Measurements from ENCODE around the gene ADAMTS16. TPM values are rescaled to one million over a fixed set of nuclear protein-coding genes. Genes with fewer than 3 reads are reported as not detected.

The ADAMTS16 gene
- total RNA-seq, 4 donors from 2014 or later: not detected

DNA sequence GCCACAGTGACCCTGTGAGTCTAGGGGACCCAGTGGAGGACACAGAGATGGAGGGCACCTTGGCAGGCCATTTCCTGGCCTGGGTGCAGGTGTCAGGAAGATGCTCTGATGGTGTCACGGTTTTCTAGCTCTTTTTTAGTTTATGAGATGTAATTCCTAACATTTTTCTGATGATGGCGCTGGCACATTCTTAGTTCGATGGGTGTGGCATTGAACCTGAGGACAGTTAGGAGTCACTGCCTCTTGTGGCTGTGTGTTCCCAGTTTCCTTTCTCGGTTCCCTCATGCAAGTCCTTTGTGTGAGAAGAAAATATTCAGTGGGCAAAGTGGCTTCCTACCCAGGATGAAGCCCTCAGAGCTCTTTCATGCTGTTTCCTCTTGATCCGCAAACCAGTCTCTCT, 152.9 kb downstream of the ADAMTS16 start:
- no peak for DNase-seq
- intact Hi-C loops (cut with DNase I; ENCODE audit: low total_unique reads) (no loop called here), in situ Hi-C loops (cut with MboI; ENCODE audit: low sequenced_read_pairs in 4 of 4) (no loop called here)
- Histone ChIP-seq H3K4me3 (no peak overlapping the region), H3K4me1 (no peaks in the 10 kb centered on the region), H3K36me3 (no peaks in the 10 kb centered on the region), H3K27me3 (no peaks in the 10 kb centered on the region), H3K9me3 (no peaks in the 10 kb centered on the region), H3K27ac (no peak overlapping the region)
- TF ChIP-seq, protein P1, sequence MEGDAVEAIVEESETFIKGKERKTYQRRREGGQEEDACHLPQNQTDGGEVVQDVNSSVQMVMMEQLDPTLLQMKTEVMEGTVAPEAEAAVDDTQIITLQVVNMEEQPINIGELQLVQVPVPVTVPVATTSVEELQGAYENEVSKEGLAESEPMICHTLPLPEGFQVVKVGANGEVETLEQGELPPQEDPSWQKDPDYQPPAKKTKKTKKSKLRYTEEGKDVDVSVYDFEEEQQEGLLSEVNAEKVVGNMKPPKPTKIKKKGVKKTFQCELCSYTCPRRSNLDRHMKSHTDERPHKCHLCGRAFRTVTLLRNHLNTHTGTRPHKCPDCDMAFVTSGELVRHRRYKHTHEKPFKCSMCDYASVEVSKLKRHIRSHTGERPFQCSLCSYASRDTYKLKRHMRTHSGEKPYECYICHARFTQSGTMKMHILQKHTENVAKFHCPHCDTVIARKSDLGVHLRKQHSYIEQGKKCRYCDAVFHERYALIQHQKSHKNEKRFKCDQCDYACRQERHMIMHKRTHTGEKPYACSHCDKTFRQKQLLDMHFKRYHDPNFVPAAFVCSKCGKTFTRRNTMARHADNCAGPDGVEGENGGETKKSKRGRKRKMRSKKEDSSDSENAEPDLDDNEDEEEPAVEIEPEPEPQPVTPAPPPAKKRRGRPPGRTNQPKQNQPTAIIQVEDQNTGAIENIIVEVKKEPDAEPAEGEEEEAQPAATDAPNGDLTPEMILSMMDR (IDR thresholded peaks at IDR 0.05 in 4 of 5, conservative IDR thresholded peaks at IDR 0.05 in 1 of 5): no peak
- TF ChIP-seq POLR2A (IDR thresholded peaks at IDR 0.05): no peak
- ATAC-seq: no peak

- in situ Hi-C loops (cut with MboI; ENCODE audit: low sequenced_read_pairs in 4 of 4): no loop called here
- intact Hi-C loops (cut with DNase I; ENCODE audit: low total_unique reads): no loop called here
- Histone ChIP-seq H3K27me3 (no peaks in the 10 kb centered on the region), H3K27ac (no peak overlapping the region), H3K4me1 (no peaks in the 10 kb centered on the region), H3K36me3 (no peaks in the 10 kb centered on the region), H3K9me3 (no peaks in the 10 kb centered on the region), H3K4me3 (no peak overlapping the region)
- no peak for TF ChIP-seq POLR2A (IDR thresholded peaks at IDR 0.05)
- TF ChIP-seq, protein P1 (IDR thresholded peaks at IDR 0.05 in 4 of 5, conservative IDR thresholded peaks at IDR 0.05 in 1 of 5): no peak
- ATAC-seq: no peak
- no peak for DNase-seq
These were observed 154.3 kb downstream of the ADAMTS16 start for GRCh38 chr5:5294429-5294828.

- Histone ChIP-seq H3K27me3 (no peaks in the 10 kb centered on the region), H3K4me3 (no peak overlapping the region), H3K36me3 (no peaks in the 10 kb centered on the region), H3K9me3 (no peaks in the 10 kb centered on the region), H3K27ac (no peak overlapping the region), H3K4me1 (no peaks in the 10 kb centered on the region)
- intact Hi-C loops (cut with DNase I; ENCODE audit: low total_unique reads): no loop called here
- TF ChIP-seq, protein P1 (IDR thresholded peaks at IDR 0.05 in 4 of 5, conservative IDR thresholded peaks at IDR 0.05 in 1 of 5): no peak
- TF ChIP-seq POLR2A (IDR thresholded peaks at IDR 0.05): no peak
- ATAC-seq (no peak), DNase-seq (no peak)
- in situ Hi-C loops (cut with MboI; ENCODE audit: low sequenced_read_pairs in 4 of 4): no loop called here
These were observed 155.2 kb downstream of the ADAMTS16 start for GRCh38 chr5:5295351-5295750.

GRCh38 chr5:5296051-5296450, 155.9 kb downstream of the ADAMTS16 start:
- intact Hi-C loops (cut with DNase I; ENCODE audit: low total_unique reads) (no loop called here), in situ Hi-C loops (cut with MboI; ENCODE audit: low sequenced_read_pairs in 4 of 4) (no loop called here)
- Histone ChIP-seq H3K27ac (no peak overlapping the region), H3K4me3 (no peak overlapping the region), H3K27me3 (no peaks in the 10 kb centered on the region), H3K9me3 (no peaks in the 10 kb centered on the region), H3K4me1 (no peaks in the 10 kb centered on the region), H3K36me3 (no peaks in the 10 kb centered on the region)
- DNase-seq (no peak), ATAC-seq (no peak)
- TF ChIP-seq, protein P1 (IDR thresholded peaks at IDR 0.05 in 4 of 5, conservative IDR thresholded peaks at IDR 0.05 in 1 of 5): no peak
- TF ChIP-seq POLR2A (IDR thresholded peaks at IDR 0.05): no peak

DNA sequence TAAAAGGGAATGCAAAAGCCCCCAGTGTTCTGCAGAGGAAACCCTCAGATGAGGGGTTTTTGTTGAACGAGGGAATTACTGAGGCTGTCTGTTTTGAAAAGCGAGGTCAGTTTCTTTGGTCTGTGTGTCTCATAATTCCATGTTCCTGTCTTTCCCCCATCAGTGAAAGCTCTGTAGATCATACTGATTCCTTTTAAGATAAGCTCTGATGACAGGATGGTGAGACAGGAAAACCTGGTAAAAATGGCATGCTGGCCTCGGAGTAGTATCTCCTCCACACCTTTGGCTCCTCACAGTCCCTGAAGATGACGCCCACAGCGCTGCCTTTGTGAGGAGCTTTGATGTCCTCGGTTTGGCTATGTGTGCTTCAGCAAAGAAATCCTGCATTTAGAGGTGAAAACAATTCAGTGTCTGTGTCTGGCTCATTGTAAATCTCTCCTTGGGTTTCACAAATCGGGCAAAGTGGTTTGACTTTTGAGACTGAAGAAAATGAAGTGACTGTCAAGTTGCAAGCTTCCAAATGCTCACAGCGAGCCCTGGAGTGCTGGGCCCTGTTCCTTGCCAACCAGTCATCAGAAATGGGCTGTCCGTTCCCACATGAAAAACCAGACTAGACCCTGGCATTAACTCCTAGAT, 157.4 kb downstream of the ADAMTS16 start:
- Histone ChIP-seq H3K27me3 (no peaks in the 10 kb centered on the region), H3K4me3 (no peak overlapping the region), H3K36me3 (no peaks in the 10 kb centered on the region), H3K27ac (no peak overlapping the region), H3K9me3 (no peaks in the 10 kb centered on the region), H3K4me1 (no peaks in the 10 kb centered on the region)
- no peak for TF ChIP-seq POLR2A (IDR thresholded peaks at IDR 0.05)
- TF ChIP-seq, protein P1 (IDR thresholded peaks at IDR 0.05 in 4 of 5, conservative IDR thresholded peaks at IDR 0.05 in 1 of 5): no peak
- in situ Hi-C loops (cut with MboI; ENCODE audit: low sequenced_read_pairs in 4 of 4): no loop called here
- intact Hi-C loops (cut with DNase I; ENCODE audit: low total_unique reads): no loop called here
- ATAC-seq (no peak), DNase-seq (no peak)
